CD14-positive monocyte (primary cell): ENCODE results near the gene MUC5AC. TPM values are rescaled to one million over a fixed set of nuclear protein-coding genes. Genes with fewer than 3 reads are reported as not detected.

Experiments used
- DNase-seq, 3 donors: peaks; one replicate each; pipeline ENCODE4 v3.0.0-alpha.2; 2011 to 2022
- H2AFZ ChIP-seq: 2 replicates; pipeline ENCODE4 v1.6.0; 2012; ENCODE audit warnings: mild to moderate bottlenecking, low read depth, low read length, inconsistent platforms; ENCODE audit not compliant: insufficient read depth, poor library complexity, severe bottlenecking
- H3K27ac ChIP-seq, 2 donors: 1 replicate in 1 of 2; 2 replicates in 1 of 2; pipeline ENCODE4 v1.5.1; 2012 to 2013; ENCODE audit warnings: low read length in 2 of 2, control low read depth in 1 of 2, inconsistent platforms in 1 of 2, low read depth in 1 of 2, mild to moderate bottlenecking in 1 of 2
- H3K27me3 ChIP-seq, 2 donors: one replicate each; pipeline versions ENCODE4 v1.6.0 to v1.6.1; 2011 to 2013; ENCODE audit warnings: low read length in 2 of 2; ENCODE audit not compliant: control insufficient read depth in 2 of 2, insufficient read depth in 2 of 2
- H3K36me3 ChIP-seq, 2 donors: replicated peaks in 1 of 2; 1 replicate in 1 of 2; 2 replicates in 1 of 2; pipeline versions ENCODE4 v1.5.1 to v1.6.1; 2012 to 2013; ENCODE audit warnings: low read length in 2 of 2, control low read depth in 1 of 2, inconsistent platforms in 1 of 2, mild to moderate bottlenecking in 1 of 2; ENCODE audit not compliant: insufficient read depth in 2 of 2, control insufficient read depth in 1 of 2
- H3K4me1 ChIP-seq, 2 donors: 1 replicate in 1 of 2; 2 replicates in 1 of 2; pipeline versions ENCODE4 v1.5.1 to v1.6.1; 2012 to 2013; ENCODE audit warnings: low read length in 2 of 2, control low read depth in 1 of 2, inconsistent platforms in 1 of 2, mild to moderate bottlenecking in 1 of 2, moderate library complexity in 1 of 2; ENCODE audit not compliant: insufficient read depth in 2 of 2, control insufficient read depth in 1 of 2
- H3K4me2 ChIP-seq: replicated peaks from 2 replicates; pipeline ENCODE3; 2012; ENCODE audit warnings: low read length, moderate library complexity, mild to moderate bottlenecking; ENCODE audit not compliant: poor library complexity, severe bottlenecking; ENCODE audit errors: extremely low read depth
- H3K4me3 ChIP-seq, 3 experiments: fragments of 200-600 bp in 1 of 3; sonication (generic) in 1 of 3; replicated peaks in 1 of 3; 1 replicate in 2 of 3; 2 replicates in 1 of 3; pipeline ENCODE4 v1.5.1; 2011 to 2013; ENCODE audit warnings: low read length in 3 of 3, mild to moderate bottlenecking in 3 of 3, control low read depth in 2 of 3, low read depth in 2 of 3, inconsistent platforms in 1 of 3, moderate library complexity in 1 of 3
- H3K79me2 ChIP-seq: 2 replicates; pipeline ENCODE4 v1.6.0; 2012; ENCODE audit warnings: mild to moderate bottlenecking, control low read depth, inconsistent platforms, low read length, moderate library complexity; ENCODE audit not compliant: insufficient read depth
- H3K9ac ChIP-seq: 2 replicates; pipeline ENCODE4 v1.6.0; 2017; ENCODE audit warnings: low read length, mild to moderate bottlenecking; ENCODE audit not compliant: insufficient read depth, poor library complexity, severe bottlenecking
- H3K9me3 ChIP-seq, 2 donors: replicated peaks in 1 of 2; 1 replicate in 1 of 2; 2 replicates in 1 of 2; pipeline versions ENCODE4 v1.5.1 to v1.6.1; 2012 to 2013; ENCODE audit warnings: low read length in 2 of 2, control low read depth in 1 of 2; ENCODE audit not compliant: control insufficient read depth in 1 of 2, insufficient read depth in 1 of 2
- H4K20me1 ChIP-seq: 2 replicates; pipeline ENCODE4 v1.6.0; 2012; ENCODE audit warnings: mild to moderate bottlenecking, low read length, control low read depth, moderate library complexity; ENCODE audit not compliant: insufficient read depth
- H3K27ac Mint-ChIP-seq, 7 donors: one replicate each; pipeline ENCODE4 v1.8.0; 2020; ENCODE audit warnings: mild to moderate bottlenecking in 7 of 7, mixed read lengths in 7 of 7, moderate library complexity in 6 of 7, inconsistent platforms in 2 of 7
- H3K27me3 Mint-ChIP-seq, 3 donors: one replicate each; pipeline ENCODE4 v1.8.0; 2021 to 2022; ENCODE audit warnings: low read depth in 3 of 3, mild to moderate bottlenecking in 3 of 3, mixed read lengths in 3 of 3, moderate library complexity in 3 of 3, inconsistent platforms in 1 of 3
- H3K36me3 Mint-ChIP-seq, 2 donors: one replicate each; pipeline ENCODE4 v1.8.0; 2020; ENCODE audit warnings: mixed read lengths in 2 of 2, inconsistent platforms in 1 of 2, mild to moderate bottlenecking in 1 of 2
- H3K4me1 Mint-ChIP-seq: one replicate; pipeline ENCODE4 v1.8.0; 2020; ENCODE audit warnings: mild to moderate bottlenecking, mixed read lengths
- H3K4me3 Mint-ChIP-seq, 2 donors: one replicate each; pipeline ENCODE4 v1.8.0; 2020; ENCODE audit warnings: mild to moderate bottlenecking in 2 of 2, mixed read lengths in 2 of 2, moderate library complexity in 1 of 2
- H3K9me3 Mint-ChIP-seq, 7 donors: one replicate each; pipeline ENCODE4 v1.8.0; 2020 to 2022; ENCODE audit warnings: mixed read lengths in 7 of 7, mild to moderate bottlenecking in 6 of 7, moderate library complexity in 6 of 7, inconsistent platforms in 2 of 7
- WGBS: methylation state at CpG from one replicate; pipeline ENCODE4 v1.1.5; 2013; ENCODE audit warnings: missing lambda C conversion rate; ENCODE audit not compliant: insufficient coverage; 5-methylcytosine and 5-hydroxymethylcytosine counted together
- intact Hi-C, 2 donors: fragments of 100-400 bp; cut with micrococcal nuclease; formaldehyde crosslinking; loops; one replicate each; pipeline versions ENCODE4 v1.15.0 to v1.15.1; 2023
- polyA plus RNA-seq, 3 donors: library from polyadenylated mRNA; depleted of rRNA in 1 of 3; unstranded in 2 of 3; stranded (reverse) in 1 of 3; fragments of 300-500 nt in 2 of 3; fragments of >200 nt in 1 of 3; fragmentation: Illumina TruSeq in 2 of 3; gene quantifications; 1 replicate in 2 of 3; 2 replicates in 1 of 3; pipeline ENCODE4 v1.2.3, GENCODE V29; 2012 to 2021
- TF ChIP-seq, protein P1 (sequence below): fragments of 200-600 bp; IDR thresholded peaks from one replicate; pipeline ENCODE4 v1.8.0; 2022; ENCODE audit warnings: antibody characterized with exemption, mild to moderate bottlenecking

The MUC5AC gene
- polyA plus RNA-seq, 3 donors = not detected

DNA sequence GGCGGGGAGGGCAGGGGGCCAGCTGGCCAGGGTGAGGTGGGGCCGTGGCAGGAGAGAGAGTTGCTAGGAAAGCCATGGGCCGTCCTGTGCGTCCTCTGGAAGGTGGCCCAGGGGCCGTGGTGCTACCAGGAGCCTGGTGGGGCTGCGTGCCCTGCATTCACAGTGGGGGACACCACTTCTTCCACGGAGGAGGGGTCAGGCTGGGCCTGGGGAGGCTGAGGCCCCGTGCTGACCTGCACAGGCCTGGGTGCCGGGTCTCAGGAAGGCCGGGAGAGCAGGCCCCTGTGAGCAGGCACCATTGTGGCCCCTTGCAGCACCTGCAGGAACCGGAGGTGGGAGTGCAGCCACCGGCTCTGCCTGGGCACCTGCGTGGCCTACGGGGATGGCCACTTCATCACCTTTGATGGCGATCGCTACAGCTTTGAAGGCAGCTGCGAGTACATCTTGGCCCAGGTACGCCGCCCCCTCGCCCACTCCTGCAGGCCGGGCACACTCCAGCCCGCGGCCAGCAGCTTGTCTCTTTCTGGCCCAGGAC lies 77.1 kb downstream of the MUC5AC start:
- H3K9ac ChIP-seq = no peak overlapping the region
- H4K20me1 ChIP-seq = no peaks in the 10 kb centered on the region
- no peaks in the 10 kb centered on the region for H3K36me3 Mint-ChIP-seq
- no peaks in the 10 kb centered on the region for H3K36me3 ChIP-seq
- no peak overlapping the region for H3K4me2 ChIP-seq
- no peaks in the 10 kb centered on the region for H3K9me3 ChIP-seq
- intact Hi-C loops = no loop called here
- peaks cover 0 to 9% (median 3%) of the 10 kb centered on the region in 3 donors for H3K27me3 Mint-ChIP-seq
- WGBS = 92% methylated on average over 21 of the region's 23 CpGs
- no peaks in the 10 kb centered on the region for H3K9me3 Mint-ChIP-seq
- no peaks in the 10 kb centered on the region for H3K4me1 ChIP-seq
- no peak overlapping the region for H3K4me3 Mint-ChIP-seq
- H3K4me3 ChIP-seq = no peak overlapping the region
- no peaks in the 10 kb centered on the region for H3K4me1 Mint-ChIP-seq
- TF ChIP-seq, protein P1, sequence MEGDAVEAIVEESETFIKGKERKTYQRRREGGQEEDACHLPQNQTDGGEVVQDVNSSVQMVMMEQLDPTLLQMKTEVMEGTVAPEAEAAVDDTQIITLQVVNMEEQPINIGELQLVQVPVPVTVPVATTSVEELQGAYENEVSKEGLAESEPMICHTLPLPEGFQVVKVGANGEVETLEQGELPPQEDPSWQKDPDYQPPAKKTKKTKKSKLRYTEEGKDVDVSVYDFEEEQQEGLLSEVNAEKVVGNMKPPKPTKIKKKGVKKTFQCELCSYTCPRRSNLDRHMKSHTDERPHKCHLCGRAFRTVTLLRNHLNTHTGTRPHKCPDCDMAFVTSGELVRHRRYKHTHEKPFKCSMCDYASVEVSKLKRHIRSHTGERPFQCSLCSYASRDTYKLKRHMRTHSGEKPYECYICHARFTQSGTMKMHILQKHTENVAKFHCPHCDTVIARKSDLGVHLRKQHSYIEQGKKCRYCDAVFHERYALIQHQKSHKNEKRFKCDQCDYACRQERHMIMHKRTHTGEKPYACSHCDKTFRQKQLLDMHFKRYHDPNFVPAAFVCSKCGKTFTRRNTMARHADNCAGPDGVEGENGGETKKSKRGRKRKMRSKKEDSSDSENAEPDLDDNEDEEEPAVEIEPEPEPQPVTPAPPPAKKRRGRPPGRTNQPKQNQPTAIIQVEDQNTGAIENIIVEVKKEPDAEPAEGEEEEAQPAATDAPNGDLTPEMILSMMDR = no peak
- H3K27ac Mint-ChIP-seq = no peak overlapping the region
- no peak overlapping the region for H2AFZ ChIP-seq
- H3K27ac ChIP-seq = no peak overlapping the region
- no peaks in the 10 kb centered on the region for H3K79me2 ChIP-seq
- DNase-seq = no peak
- H3K27me3 ChIP-seq = no peaks in the 10 kb centered on the region

DNA sequence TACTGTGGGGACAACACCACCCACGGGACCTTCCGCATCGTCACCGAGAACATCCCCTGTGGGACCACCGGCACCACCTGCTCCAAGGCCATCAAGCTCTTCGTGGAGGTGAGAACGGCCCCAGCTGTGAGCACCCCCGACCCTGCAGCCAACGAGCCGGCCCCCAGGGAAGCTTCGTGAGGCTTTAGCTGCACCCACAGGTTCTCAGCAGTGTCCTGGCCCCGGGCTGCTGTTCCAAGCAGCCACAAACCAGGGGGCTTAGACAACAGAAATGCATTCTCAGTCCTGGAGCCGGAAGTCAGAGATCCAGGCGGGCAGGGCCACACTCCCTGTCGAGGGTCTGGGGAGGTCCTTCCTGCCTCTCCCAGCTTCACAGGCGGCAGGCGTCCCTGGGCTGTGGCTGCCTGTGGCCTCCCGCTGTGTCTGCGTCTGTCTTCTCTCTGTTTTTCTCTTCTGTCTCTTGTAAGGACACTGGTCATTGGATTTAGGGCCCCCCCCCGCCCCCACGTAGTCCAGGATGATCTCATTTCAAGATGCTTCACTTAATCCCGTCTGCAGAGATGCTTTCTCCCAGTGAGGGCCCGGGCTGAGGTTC lies 77.7 kb downstream of the MUC5AC start:
- no peak overlapping the region for H3K27ac ChIP-seq
- Mint-ChIP-seq H3K36me3 (no peaks in the 10 kb centered on the region), H3K27ac (peak overlapping the region in 1 of 7 donors; percentile 30), H3K9me3 (peaks cover 0 to 2% (median 0%) of the 10 kb centered on the region in 7 donors), H3K4me1 (no peaks in the 10 kb centered on the region), H3K27me3 (peaks cover 0 to 8% (median 3%) of the 10 kb centered on the region in 3 donors), H3K4me3 (no peak overlapping the region)
- no peak overlapping the region for H3K4me2 ChIP-seq
- no peaks in the 10 kb centered on the region for H3K27me3 ChIP-seq
- no peaks in the 10 kb centered on the region for H4K20me1 ChIP-seq
- 90% methylated on average over 17 of the region's 23 CpGs for WGBS
- no peak overlapping the region for H3K4me3 ChIP-seq
- DNase-seq = no peak
- H3K4me1 ChIP-seq = no peaks in the 10 kb centered on the region
- H3K79me2 ChIP-seq = no peaks in the 10 kb centered on the region
- intact Hi-C loops = no loop called here
- H2AFZ ChIP-seq = no peak overlapping the region
- H3K9me3 ChIP-seq = peaks cover 0 to under 1% of the 10 kb centered on the region in 2 donors
- no peak overlapping the region for H3K9ac ChIP-seq
- TF ChIP-seq, protein P1 = no peak
- no peaks in the 10 kb centered on the region for H3K36me3 ChIP-seq
